GM12873 (cell line): ENCODE results near the gene SKAP1.

Experiments used
- TF ChIP-seq, protein P1 (sequence below): IDR thresholded peaks from 2 replicates; pipeline ENCODE4 v1.5.1; 2012; ENCODE audit warnings: low read depth, mild to moderate bottlenecking, moderate library complexity, low read length, control low read depth; ENCODE audit not compliant: insufficient read depth; ENCODE audit errors: missing control alignments

Gene SKAP1

DNA sequence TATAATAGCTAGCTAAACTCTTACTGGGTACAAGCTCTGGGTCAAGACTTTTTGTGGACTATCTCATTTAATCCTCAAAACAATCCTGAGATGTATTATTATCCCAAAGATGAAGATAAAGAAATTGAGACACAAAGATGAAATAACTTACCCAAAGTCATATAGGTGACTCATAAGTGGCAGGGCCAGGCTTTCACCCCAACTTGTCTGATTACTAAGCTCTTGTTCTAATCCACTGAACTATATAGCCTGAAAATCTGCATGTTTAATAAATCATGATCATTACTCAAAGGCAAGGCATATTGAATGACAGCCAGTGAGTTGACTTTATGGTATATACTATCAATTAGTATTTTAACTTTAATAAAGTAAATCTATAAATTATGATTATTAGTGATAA is 77.4 kb downstream of the SKAP1 start:
- TF ChIP-seq, protein P1, sequence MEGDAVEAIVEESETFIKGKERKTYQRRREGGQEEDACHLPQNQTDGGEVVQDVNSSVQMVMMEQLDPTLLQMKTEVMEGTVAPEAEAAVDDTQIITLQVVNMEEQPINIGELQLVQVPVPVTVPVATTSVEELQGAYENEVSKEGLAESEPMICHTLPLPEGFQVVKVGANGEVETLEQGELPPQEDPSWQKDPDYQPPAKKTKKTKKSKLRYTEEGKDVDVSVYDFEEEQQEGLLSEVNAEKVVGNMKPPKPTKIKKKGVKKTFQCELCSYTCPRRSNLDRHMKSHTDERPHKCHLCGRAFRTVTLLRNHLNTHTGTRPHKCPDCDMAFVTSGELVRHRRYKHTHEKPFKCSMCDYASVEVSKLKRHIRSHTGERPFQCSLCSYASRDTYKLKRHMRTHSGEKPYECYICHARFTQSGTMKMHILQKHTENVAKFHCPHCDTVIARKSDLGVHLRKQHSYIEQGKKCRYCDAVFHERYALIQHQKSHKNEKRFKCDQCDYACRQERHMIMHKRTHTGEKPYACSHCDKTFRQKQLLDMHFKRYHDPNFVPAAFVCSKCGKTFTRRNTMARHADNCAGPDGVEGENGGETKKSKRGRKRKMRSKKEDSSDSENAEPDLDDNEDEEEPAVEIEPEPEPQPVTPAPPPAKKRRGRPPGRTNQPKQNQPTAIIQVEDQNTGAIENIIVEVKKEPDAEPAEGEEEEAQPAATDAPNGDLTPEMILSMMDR, result no peak

DNA sequence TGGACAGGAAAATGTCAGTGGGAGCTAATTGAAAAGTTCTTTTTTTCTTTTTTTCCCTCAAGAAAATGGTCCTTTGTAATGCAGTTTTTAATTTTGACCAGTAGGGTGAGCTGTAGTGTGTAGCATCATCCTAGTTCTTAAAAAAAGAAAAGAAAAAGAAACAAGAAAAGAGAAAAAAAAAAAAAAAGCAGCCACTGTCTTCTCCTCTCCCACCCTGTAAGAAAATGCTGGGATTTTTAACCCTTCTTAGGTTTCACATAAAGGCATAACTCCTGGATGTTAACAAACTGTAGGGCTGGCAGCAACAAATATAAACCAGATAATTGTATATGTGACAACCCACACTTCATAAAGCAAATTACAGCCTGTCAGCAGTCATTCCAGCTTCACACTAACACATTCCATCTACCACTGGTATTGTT is 78.1 kb downstream of the SKAP1 start:
- TF ChIP-seq, protein P1, result peak; percentile 57

DNA sequence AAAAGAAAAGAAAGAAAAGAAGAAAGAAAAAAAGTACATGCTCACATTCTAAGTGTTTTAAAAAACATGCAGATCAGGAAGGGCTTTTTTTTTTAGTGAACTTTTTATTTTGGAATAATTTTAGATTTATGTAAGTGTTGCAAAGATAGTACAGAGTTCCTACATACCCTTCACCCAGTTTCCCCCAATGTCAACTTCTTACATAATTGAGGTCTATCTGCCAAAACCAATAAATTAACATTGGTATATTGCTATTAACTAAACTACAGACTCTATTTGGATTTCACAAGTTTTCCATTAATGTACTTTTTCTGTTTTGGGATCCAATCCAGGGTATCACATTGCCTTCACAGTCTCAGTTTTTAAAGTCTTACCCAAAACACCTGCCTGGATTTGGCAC is 81.7 kb downstream of the SKAP1 start:
- TF ChIP-seq, protein P1, result no peak

DNA sequence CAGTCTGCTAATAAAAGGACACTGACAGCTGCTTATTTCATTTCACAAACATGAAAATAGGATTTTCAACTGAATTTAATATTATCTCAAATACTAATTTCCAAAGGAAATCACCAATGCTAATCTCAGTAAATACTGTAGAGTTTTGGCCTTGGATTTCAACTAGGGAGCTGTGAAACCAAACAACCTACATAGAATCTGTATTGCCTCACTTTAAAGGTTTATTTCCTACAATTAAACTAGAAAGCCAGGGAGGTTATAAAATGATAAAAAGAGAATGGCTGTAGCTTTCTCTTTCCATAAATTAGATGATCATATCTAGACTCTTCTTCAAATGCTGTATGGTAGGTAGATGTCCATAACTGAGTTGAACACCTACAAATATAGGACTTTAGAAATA is 82.8 kb downstream of the SKAP1 start:
- TF ChIP-seq, protein P1, result no peak

DNA sequence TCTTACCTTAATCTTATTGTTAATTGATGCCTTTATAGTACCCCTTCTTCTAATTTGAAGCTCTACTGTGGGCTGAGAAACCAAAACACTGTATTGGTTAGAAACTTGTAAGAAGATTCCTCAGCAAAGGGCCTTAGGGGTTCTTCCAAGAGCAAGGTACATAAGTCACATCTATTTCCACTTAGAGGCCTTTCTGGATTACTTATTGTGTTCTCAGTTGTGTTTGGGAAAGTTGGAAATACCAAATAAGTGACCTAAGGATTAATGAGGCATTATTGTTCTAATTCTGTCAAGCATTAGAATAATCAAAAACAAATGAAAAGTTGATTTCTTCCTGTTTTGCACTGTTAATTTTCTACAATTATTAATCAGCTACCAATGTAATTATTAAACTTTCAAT is 85.8 kb downstream of the SKAP1 start:
- TF ChIP-seq, protein P1, result no peak

DNA sequence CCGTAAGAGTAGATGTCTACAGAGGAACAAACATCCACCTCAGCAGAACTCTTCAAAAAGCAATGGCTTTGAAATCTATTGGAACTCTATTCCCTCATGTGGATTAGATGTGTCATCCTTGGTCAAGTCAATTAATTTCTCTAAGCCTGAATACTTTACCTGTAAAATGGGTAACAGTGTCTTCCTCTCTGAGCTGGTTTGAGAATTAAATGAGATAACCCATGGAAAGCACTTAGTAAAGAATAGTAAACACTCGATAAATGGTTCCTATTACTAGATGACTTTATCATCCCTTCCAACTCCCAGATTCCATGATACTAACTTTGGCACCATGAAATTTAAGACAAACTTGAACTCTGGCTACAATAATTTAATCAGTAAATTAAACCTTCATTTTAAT is 89.1 kb downstream of the SKAP1 start:
- TF ChIP-seq, protein P1, result no peak

DNA sequence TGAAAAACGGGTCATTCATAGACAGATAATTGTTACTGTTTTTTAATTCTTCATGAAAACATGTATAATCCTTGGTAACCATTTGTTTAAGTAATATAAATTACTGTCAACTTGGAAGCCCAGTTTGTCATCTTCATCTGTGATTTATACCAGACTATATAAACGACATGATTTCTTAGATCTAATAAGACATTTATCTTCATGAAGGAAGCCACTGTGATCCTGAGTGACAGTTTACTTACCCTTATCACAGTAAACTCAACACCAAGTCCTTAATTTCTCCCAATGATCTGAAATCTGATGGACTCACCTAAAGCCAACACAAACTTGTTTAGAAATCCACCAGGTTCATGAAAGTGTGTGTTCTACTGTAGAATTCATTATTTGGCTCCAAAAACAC is 91.3 kb downstream of the SKAP1 start:
- TF ChIP-seq, protein P1, result no peak
